ENCODE data around the gene KRTAP1-1.
A peak's percentile ranks its signal among the peaks of the same experiment; 100 is the strongest.
"Not testable (repeated sequence)": the region's sequence is repeated elsewhere in the genome, so short reads cannot be mapped to it uniquely, and the experiment has no call there.

KRTAP1-1 gene

DNA sequence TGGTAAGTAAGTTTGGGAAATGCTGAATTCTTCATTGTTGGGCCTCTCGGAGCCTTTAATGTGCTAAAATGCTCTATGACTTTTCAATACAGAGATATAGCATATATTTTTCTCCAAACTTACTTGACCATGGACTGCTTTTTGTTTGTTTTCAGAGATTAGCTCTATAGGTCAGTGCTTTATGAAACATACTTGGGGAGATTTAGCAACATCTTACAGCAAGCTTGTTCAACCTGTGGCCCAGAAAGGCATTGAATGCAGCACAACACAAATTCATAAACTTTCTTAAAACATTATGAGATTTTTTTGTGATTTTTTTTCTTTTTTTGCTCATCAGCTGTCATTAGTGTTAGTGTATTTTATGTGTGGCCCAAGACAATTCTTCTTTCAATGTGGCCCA is 31.3 kb downstream of the KRTAP1-1 start:
- DNase-seq: no peak

DNA sequence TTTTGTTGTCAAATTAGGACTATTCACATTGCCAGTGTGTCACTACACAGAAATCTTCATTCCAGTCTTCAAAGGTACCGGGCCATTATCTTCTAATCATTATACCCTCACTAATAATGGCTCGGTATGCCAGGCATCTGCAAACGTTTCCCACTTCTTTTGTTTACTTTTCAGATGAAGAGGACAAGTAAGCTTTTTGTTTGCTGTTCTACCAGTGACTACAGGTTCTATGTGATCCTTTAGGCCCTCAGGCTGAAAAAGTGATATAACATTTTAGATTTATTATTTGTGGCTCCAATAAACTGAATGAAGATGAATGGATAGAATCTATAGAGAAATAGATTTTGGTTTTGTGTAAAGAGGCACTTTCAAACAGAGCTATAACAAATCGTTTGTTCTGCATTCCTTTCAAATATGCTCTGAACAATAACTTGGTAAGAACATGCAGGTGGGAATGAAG is 31.9 kb downstream of the KRTAP1-1 start:
- no peak for DNase-seq

- no peak for DNase-seq
Measured at GRCh38 chr17:41008811-41009210, 32.4 kb downstream of the KRTAP1-1 start, which contains the start of gene KRTAP3-1. Gene KRTAP3-1 (minus strand): TSS chr17:41009128. CDS start chr17:41009074, 54 bp downstream.

- no peak for DNase-seq
Measured at GRCh38 chr17:41004397-41004796, 36.9 kb downstream of the KRTAP1-1 start.

DNA sequence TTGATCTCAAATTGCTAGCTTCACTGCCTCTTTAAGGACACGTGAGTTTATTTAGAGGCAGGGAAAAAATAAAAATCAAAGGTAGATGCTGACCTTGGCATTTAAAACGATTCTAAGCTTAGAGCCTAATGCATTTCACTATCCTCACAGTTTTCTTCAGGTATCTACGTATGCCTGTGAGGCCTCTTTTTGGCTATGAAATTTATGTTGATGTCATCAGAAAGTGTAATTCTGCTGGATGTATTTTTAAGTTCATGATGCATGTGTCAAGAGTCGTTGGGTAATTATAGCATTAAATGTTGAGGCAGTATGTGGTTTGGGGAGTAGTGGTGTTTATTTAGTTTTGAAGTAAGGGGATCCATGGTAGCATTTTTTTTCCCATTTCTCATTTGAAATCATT is 37.3 kb downstream of the KRTAP1-1 start:
- no peak for DNase-seq

- DNase-seq: peak; percentile 33
Measured at GRCh38 chr17:41002814-41003213, 38.4 kb downstream of the KRTAP1-1 start.

DNA sequence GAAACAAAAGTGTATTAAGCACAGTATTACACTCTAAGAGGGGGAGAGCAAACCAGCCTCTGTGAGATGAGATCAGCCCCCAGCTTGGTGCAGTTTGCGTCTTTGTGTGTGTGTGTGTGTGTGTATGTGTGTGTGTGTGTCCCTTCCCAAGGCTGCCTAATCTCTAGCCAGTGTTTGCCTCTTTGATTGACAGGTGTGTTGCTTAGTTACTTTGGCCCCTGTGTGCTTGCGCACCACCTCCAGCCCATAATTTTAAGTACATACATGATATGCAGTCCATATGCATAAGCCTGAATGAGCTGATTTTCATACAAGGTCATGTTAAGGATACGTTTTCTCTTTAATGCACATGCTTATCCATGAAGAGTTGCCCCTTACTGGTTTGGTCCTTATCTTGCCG is 39.5 kb downstream of the KRTAP1-1 start:
- no peak for DNase-seq

- not testable (repeated sequence) for DNase-seq
Measured at GRCh38 chr17:40999563-40999962, 41.7 kb downstream of the KRTAP1-1 start, which contains the start of gene KRTAP3-2. Gene KRTAP3-2 (minus strand): TSS chr17:40999906. CDS start chr17:40999853, 53 bp downstream.

DNA sequence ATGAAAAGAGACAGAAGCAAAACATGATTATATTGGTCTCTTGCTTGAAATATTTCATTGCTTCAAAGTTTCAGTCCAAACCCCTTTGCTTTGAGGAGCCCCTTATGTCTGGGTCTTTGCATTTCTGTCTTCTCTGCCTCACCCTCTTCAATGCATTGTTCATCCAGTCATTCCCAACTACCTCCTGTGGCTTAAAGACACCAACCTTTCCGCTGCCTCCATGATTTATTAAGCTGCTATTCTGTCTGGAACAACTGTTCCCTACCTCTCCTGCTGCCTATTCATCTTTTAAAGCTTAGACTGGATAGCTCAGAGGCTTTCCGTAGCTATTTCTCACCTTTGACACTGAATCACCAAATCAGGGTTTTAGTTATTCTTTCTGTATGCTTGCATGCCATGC is 43.9 kb downstream of the KRTAP1-1 start:
- no peak for DNase-seq

- no peak for DNase-seq
Measured at GRCh38 chr17:40996829-40997228, 44.4 kb downstream of the KRTAP1-1 start.

- no peak for DNase-seq
Measured at GRCh38 chr17:40995116-40995515, 46.1 kb downstream of the KRTAP1-1 start.

GRCh38 chr17:40993839-40994238 is 47.4 kb downstream of the KRTAP1-1 start, which contains the start of gene KRTAP3-3:
Gene KRTAP3-3 (minus strand): TSS chr17:40994164. CDS start chr17:40994097, 67 bp downstream.
- DNase-seq: no peak

- DNase-seq: no peak
Measured at GRCh38 chr17:40993084-40993483, 48.2 kb downstream of the KRTAP1-1 start.

GRCh38 chr17:40992666-40993065 is 48.6 kb downstream of the KRTAP1-1 start:
- no peak for DNase-seq
